Lower leg skin (tissue), 4 donors: ENCODE results near the gene PA2G4. TPM values are rescaled to one million over a fixed set of nuclear protein-coding genes. Genes with fewer than 3 reads are reported as not detected.

ENCODE experiments used
- DNase-seq, 2 donors: peaks; one replicate each; pipeline ENCODE4 v3.0.0-alpha.2; 2019; ENCODE audit warnings: low spot score in 2 of 2
- H3K4me3 ChIP-seq: fragments of 200-600 bp; sonication (generic); 2 replicates; pipeline ENCODE4 v1.5.1; 2017; ENCODE audit warnings: mild to moderate bottlenecking, low read depth; ENCODE audit not compliant: poor library complexity, severe bottlenecking
- POLR2A ChIP-seq, 2 donors: fragments of 450-650 bp; IDR thresholded peaks; one replicate each; pipeline ENCODE4 v1.6.1; 2016 to 2017; ENCODE audit warnings: antibody characterized with exemption in 2 of 2, mild to moderate bottlenecking in 1 of 2, moderate library complexity in 1 of 2
- WGBS, 2 donors: methylation state at CpG; one replicate each; pipeline ENCODE4 v1.1.5; 2018; 5-methylcytosine and 5-hydroxymethylcytosine counted together
- intact Hi-C: fragments of 100-400 bp; cut with DNase I; formaldehyde crosslinking; loops from one replicate; pipeline ENCODE4 v1.15.0; 2023; ENCODE audit warnings: low total_unique reads
- total RNA-seq, 4 donors: library from RNA; depleted of rRNA; stranded (reverse); fragments of >200 nt; gene quantifications; one replicate each; pipeline ENCODE4 v1.1.0, GENCODE V29; 2016
- TF ChIP-seq, protein P1 (sequence below), 3 donors: fragments of 450-650 bp; IDR thresholded peaks; one replicate each; pipeline ENCODE4 v1.5.1; 2016; ENCODE audit warnings: antibody characterized with exemption in 3 of 3, mild to moderate bottlenecking in 3 of 3, moderate library complexity in 2 of 3

The PA2G4 gene
- total RNA-seq, 4 donors from 2014 or later = 118 to 201 (median 130) TPM

DNA sequence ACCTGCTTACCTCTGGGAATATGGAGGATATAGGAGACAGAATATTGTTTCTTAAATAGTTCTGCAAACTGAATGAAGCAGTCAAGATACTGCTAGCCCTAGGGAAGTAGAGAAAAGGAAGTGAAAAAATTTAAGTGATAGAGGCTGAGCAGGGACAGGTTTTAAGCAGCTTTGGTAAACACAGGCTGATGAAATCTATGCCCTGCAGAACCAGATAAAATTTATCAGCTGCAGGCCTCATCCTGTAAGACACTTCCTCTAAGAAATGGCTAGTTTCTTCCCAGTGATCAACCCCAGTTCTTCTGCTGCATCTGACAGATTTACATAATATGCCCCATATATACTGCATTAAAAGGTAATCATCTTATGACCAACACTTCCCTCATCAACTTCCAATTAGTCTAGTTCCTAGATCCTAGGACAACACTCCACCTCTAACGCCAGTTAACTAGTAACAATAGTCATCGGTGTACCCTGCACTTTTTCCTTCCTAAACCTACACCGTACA, 22.4 kb downstream of the PA2G4 start:
- no peak for DNase-seq
- H3K4me3 ChIP-seq = no peak overlapping the region
- intact Hi-C loops = loop anchor here (5.0 kb wide), 1 partner anchor 61 kb away; the partner anchor contains the start of gene SMARCC2
- TF ChIP-seq POLR2A (IDR thresholded peaks at IDR 0.05) = no peak
- TF ChIP-seq, protein P1, sequence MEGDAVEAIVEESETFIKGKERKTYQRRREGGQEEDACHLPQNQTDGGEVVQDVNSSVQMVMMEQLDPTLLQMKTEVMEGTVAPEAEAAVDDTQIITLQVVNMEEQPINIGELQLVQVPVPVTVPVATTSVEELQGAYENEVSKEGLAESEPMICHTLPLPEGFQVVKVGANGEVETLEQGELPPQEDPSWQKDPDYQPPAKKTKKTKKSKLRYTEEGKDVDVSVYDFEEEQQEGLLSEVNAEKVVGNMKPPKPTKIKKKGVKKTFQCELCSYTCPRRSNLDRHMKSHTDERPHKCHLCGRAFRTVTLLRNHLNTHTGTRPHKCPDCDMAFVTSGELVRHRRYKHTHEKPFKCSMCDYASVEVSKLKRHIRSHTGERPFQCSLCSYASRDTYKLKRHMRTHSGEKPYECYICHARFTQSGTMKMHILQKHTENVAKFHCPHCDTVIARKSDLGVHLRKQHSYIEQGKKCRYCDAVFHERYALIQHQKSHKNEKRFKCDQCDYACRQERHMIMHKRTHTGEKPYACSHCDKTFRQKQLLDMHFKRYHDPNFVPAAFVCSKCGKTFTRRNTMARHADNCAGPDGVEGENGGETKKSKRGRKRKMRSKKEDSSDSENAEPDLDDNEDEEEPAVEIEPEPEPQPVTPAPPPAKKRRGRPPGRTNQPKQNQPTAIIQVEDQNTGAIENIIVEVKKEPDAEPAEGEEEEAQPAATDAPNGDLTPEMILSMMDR (IDR thresholded peaks at IDR 0.05) = no peak
- 52 to 54% methylated on average over 3 of the region's 3 CpGs for WGBS, 2 donors

DNA sequence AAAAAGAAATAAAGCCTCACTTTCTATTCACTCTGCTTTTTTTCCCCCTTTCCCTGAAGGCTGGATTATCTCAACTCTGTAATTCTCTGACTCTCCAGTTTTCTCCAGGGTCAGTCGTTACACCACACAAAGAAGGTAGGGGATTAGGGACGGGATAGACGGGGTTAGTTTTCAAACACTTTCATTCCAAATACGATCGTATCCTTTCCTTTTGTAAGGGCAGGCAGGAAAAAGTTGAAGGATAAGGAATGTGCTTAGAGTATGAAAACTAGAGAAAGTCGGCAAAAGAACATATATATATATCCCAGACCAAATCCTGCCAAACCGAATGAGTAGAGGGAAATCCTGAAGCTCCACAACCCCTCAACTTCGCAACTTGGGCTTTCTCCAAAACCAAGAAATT, 23.1 kb downstream of the PA2G4 start:
- TF ChIP-seq, protein P1 (IDR thresholded peaks at IDR 0.05) = no peak
- TF ChIP-seq POLR2A (IDR thresholded peaks at IDR 0.05) = no peak
- whole genome bisulfite sequencing, 2 donors = 0 to 1% methylated on average over 8 of the region's 8 CpGs
- intact Hi-C loops = loop anchor here (5.0 kb wide), 1 partner anchor 60 kb away; the partner anchor contains the start of gene SMARCC2
- no peak overlapping the region for H3K4me3 ChIP-seq
- DNase-seq = no peak

DNA sequence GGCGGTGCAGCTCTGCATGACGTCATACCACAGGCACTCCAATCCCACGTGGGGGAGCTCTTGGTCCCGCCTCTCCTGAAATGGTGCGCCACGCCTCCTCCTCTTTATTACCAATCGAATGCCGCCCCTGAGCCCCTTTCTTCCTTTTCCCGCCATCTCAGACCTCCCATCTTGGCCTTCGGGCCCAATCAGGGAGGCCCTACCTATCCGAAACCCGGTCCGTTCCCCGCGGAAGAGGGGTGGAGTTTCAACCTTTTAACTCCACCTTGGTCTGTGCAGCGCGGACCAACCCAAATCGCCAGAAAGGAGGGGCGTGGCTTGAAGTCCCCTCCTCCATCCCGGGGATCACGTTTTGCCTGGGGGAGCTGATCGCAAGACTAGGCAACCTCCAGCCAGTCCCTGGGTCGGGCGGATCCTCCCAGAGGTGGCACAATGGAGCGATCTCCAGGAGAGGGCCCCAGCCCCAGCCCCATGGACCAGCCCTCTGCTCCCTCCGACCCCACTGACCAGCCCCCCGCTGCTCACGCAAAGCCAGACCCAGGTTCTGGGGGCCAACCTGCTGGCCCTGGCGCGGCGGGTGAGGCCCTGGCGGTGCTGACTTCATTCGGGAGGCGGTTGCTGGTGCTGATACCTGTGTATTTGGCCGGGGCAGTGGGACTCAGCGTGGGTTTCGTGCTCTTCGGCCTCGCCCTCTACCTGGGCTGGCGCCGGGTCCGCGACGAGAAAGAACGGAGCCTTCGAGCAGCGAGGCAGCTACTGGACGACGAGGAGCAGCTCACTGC, 23.7 kb downstream of the PA2G4 start, which contains the start of gene ESYT1:
ESYT1 (plus strand) TSS at position 380 of the 782 bp plus-strand sequence; CDS start at position 433, 53 bp downstream.
- TF ChIP-seq, protein P1 (IDR thresholded peaks at IDR 0.05) = no peak
- TF ChIP-seq POLR2A (IDR thresholded peaks at IDR 0.05) = no peak
- WGBS, 2 donors = 0% methylated on average over 32 to 34 of the region's 49 CpGs
- intact Hi-C loops = loop anchor here (2.0 to 5.0 kb wide), 2 partner anchors 31 to 59 kb away; partner anchors contain the start of genes MYL6 and SMARCC2

DNA sequence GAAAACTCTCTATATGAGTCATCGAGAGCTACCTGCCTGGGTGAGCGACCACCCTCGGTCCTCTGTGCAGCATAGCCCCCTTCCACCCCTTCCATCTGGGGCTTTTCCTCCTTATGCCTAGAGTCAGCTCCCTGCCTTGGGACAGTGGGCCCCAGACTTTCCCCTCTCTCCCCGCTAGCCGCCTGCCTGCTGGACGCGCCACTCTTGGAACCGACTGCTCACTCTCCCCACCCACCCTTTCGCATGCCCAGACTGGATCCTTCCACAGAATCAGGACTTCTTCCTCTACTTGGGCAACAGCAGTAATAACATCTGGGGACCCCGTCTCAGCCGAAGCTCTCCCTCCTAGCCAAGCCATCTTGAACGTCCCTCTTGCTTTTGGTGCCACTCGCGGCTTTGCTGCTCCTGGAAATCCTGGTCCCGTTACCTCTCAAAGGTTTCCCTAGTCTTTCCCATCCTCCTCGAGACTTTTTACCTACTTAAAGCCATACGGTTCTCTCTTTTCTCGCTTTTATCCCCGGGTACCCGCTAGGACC, 24.4 kb downstream of the PA2G4 start:
- H3K4me3 ChIP-seq = peak overlapping the region; percentile 92
- 0 to 1% methylated on average over 20 of the region's 20 CpGs for WGBS, 2 donors
- no peak for TF ChIP-seq POLR2A (IDR thresholded peaks at IDR 0.05)
- TF ChIP-seq, protein P1 (IDR thresholded peaks at IDR 0.05) = no peak
- intact Hi-C loops = loop anchor here (2.0 to 5.0 kb wide), 2 partner anchors 30 to 59 kb away; partner anchors contain the start of genes MYL6 and SMARCC2
- peak in 1 of 2 donors; percentile 92 for DNase-seq

More for the DNA sequence above, 23.7 kb downstream of the PA2G4 start, which contains the start of gene ESYT1:
- DNase-seq = peak; percentile 99 to 100
- peak within 1 kb of the TSS; percentile 92 for H3K4me3 ChIP-seq

DNA sequence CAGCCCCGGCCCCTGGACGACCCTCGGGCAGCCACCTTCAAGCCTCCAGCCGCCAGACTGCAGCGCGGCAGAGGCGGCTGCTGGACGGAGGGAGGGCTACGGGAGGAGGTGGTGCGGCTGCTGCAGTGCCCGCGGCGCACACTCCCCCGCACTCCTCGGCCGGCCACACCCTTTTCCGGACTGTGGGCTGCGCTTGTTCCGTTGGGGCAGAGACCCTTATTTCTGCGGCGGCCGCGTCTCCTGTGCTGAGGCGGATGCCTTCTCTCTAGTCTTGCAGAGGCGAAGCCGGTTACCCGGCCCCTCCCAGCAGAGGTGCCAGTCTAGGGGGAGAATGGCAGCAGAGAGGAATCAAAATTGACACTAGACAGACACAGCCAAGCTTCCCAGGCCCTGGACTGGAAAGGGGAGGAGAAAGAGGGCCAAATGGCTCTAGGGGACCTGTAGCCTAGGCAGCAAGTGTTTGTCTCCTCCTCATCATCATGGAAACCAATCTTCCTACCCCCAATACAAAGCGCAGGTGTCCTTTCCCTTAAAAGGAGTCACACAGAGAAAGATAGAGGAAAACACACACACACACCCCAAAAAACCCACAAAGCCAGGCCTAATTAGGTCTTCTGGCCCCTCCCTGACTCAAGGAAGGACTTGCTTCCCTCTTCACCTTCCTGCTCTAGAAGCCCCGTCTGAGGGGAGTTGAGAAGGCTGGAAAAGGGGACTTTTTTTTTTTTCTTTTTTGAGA, 25.0 kb downstream of the PA2G4 start:
- H3K4me3 ChIP-seq = peak overlapping the region; percentile 92
- intact Hi-C loops = loop anchor here (2.0 to 5.0 kb wide), 2 partner anchors 29 to 58 kb away; partner anchors contain the start of genes MYL6 and SMARCC2
- no peak for TF ChIP-seq POLR2A (IDR thresholded peaks at IDR 0.05)
- TF ChIP-seq, protein P1 (IDR thresholded peaks at IDR 0.05) = no peak
- DNase-seq = peak; percentile 67 to 95
- 2 to 3% methylated on average over 29 of the region's 29 CpGs for WGBS, 2 donors
